DMS153 treated with DMSO at 0.1 percent for 48 hours (cell line): ENCODE data around the gene B3GAT1.

Source experiments
- DNase-seq: peaks from one replicate; lab custom pipeline; 2025; ENCODE audit not compliant: unreplicated experiment; lab: John Stamatoyannopoulos, UW

B3GAT1 gene

DNA sequence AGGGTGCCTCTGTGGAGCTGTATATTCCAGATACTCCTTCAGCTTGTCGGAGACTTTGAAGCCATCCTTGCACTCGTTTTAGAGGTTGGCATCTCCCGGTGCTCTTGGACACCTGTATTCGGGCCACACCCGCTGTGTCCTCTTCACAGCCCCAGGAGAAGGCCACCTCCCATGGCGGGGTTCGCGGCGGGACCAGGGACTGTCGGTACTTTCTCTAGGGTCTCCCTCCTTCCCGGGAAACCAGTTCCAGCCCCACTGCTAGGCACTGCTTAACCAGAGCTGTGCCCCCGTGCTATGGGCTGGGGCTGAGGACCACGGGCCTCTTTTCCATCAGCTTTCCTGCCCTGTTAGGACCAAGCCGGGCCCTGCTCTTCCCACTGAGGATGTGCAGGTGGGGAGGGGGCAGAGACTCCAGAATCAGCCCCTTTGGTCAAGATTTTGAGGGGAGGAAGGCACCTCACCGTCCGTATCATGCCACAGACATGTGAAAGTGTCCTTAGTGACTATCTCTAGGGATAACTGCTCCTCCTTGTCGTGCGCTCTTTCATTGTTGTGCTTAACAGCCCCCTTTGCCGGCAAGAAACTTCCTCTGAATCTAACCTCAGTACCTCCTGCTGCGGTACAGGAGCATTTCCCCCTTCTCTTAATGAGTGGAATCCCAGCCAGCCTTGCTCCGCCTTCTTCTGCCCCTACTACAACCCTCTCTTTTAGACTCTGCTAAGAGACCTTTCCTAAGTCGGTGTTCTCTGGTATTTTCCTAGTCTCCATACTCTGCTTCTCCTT is 1.2 kb upstream of the B3GAT1 start:
- no peak for DNase-seq

DNA sequence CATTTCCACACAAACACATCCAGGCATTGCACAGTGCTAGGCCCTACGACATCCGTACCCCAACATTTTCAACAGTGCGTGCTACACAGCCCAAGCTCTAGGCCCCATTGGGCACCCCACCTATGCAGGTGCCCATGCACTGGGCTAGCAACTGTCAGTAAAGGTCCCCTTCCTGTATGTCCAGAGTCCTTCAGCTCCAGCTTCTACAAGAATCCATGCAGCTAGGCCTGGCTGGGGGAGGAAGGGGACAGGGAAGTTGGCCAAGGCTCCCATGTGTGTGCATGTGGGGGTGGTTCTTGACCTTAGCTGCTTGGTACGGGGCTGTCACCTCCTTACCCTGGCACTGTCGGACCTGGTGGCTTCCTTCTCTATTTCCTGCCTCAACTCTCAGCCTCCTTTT is 1.3 kb downstream of the B3GAT1 start:
- DNase-seq, result no peak

DNA sequence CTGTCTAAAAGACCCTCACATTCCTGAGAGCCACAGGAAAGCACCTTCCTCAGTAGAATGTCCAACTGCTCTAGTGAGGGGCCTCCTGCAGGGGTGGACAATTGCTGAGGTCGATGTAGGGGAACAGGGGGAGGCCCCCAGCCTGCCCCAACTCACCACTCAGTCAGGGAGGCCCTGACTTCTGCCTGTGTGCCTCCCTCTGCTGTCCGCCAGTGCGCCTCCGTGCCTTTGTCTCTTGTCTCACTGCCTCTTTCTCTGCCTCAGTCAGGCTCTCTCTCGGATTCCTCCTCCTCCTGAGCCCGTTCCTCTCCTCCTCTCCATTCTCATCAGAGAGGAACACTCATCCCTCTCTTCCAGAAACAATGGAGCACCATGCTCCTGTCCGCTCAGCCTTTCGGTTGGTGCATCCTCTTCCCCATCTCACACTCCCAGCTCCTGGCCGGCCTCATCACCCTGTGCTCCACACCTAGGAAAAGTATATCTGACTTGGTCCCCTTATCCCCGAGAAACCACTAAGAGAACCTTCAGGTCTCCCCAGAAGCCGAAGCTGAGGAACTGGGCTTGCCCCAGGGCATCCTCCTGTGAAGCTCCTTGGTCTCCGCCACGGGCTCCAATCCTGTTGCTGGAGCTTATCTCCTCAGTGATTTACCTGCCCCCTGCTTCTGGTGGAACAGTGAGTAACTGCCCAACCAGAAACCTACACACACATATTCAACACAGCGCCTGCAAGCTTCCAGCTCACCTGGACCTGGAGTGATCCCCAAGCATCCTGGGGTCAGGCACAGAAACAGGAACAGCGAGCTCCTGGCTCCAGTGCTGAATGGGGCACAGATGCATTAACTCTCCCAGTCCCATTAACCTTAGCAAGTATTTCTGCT is 2.3 kb downstream of the B3GAT1 start:
- DNase-seq, result no peak

DNA sequence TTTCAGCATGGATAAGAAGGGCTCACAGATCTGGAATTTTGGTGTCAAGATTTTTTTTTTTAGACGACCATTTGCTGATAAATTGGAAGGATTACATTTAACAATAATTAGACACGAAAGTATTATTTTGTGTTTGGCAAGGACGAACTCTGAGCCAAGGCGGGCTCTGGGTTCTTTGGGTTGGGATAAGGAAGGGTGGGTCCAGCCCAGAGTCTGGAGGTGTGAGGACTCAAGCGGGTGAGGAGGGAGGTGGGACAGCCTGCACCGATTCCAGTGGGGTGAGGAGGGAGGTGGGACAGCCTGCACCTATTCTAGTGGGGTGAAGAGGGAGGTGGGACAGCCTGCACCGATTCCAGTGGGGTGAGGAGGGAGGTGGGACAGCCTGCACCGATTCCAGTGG is 4.1 kb downstream of the B3GAT1 start:
- DNase-seq, result no peak

DNA sequence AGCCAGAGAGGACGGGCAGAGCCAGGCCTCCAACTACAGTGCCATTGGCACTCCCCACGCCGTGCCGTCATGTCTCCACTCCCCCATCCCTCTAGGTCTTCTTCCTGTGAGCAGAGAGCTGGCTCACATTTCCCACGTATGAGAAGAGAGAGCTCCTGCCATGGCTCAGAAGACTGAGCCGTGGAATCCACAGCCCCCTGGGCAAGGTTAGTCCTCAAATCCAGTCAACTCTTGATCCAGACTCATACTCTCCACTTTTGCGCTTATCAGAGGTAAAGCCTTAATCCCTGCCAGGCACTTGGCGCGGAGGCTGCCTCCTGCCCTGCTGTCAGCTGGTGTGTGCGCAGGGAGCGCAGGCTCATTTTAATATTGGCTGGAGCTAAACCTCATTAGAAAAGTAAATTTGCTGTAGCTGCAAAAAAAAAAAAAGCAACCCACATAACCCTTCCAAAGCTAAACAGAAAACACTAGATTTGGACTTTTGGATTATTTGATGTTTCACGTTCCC is 4.7 kb downstream of the B3GAT1 start:
- DNase-seq, result no peak

DNA sequence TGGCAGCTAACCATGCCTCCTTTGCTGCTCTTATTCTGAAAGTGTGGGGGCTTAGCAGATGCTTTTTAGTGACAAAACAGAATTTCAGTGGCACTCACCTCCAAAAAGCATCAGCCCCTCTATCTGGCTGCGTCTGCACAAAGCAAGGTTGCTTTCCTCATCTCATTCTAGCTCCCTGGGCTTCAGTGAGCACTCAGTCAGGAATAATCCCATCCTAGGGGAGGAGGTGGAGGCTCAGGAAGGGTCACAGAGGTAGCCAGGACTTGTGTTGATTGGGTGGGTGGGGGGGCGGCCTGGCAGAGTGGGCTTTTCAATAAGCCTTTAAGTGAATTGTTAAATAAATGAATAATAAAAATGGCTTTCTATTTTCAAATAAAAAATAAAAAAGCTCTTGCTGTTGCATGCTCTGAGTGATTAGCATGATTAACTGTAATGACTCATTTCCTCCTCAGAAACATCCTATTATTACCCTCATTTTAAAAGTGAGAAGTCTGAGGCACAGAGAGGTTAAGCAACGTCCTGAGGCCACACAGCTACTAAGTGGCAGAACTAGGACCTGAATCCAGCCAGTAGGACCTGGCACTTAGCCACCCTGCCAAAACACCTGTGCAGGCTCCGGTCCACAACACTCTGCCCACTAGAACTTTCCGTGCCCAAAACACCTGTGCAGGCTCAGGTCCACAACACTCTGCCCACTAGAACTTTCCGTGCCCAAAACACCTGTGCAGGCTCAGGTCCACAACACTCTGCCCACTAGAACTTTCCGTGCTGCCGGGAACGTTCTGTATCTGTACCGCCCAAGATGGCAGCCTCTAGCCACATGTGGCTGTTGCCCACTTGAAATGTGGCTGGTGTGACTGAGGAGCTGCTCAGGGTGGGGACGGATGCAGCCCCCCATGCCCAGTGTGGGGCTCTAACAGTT is 5.5 kb downstream of the B3GAT1 start:
- DNase-seq, result no peak

DNA sequence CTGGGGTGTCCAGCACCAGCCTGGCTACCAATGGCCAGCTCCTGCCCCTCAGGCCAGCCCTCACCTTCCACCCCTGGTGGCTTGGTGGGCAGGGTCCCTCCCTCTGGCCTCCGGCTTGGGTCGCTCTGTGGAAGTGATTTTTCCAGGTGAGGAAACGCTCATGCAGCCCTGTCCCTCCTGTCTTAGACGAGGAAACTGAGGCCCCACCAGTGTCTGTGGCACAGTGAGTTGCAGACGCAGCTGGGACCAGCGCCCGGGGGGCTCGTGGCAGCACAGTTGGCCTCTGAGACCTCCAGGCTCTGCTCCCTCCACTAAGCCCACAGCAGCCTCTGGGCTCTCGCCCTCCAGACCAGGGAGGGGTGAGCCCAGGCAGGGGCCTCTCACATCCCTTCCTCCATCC is 6.2 kb downstream of the B3GAT1 start:
- no peak for DNase-seq

DNA sequence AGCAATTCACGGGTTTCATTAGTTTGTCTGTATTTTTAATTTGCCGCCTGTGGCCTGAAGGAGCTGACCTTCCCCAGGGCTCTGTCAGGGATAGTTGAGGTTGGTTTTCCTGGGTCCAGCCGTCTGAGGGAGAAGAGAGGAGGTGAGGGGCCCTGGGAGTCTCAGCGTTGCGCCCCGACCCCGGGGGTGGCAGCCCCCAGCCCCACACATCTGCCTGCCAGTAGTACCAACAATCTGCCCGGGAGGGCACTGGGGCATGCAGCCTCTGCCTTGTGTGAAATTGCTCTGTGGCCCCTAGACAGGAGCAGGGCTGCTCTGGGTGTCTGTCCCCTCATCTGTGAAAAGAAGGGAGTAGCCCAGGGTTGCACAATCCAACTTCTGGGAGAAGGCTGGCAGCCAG is 6.6 kb downstream of the B3GAT1 start:
- no peak for DNase-seq

DNA sequence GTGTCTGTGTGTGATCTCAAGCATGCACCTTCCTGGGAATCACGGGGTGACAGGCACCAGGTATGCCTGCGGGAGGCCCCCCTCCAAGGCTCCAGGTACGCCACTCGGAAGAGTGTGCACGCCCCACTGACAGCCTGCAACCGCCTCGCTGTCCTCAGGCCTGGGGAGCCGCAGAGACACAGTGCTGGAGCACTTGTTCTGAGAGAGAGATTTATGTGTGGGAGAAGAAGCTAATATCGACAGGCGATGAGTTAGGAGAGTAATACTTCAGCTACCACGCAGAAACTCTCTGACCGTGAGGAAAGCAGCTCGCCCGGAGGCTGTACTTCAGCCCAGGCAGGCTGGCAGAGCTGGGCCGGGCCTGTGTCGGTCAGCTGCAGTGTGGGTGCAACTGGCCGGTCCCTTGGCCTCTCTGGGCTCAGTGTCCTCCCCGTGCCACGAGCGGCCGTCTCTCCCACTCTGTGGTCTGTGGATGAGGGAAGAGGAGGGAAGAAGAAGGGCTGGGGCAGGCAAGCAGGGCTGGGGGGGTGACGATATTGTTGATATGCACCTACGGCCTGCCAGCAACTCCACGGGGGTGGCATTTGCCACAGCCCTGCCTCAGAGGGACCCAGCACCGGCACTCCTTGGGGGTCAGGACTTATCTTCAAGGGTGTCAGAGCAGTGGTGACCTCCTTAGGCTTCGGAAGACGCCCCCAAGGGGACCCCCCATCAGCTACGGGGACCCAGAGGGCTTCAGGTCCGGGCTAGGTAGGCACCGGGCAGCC is 7.3 kb downstream of the B3GAT1 start:
- DNase-seq, result no peak

DNA sequence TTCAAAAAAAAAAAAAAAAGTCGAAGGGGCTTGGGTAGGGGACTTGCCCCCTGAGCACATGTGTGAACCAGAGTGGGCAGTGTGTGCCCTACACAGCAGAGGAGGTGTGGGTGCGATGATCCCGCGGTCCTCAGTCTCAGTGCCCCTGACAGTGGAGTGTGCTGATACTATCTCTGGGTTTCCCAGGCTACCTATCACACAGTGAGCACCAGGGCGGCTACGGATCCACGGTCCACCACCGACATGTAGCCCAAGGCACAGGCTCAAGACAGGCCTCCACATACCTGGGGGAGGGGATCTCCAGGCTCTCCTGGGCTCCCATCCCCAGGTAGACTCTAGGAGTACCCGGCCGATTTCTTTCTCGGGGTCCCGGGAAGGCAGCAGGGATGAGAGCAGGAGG is 9.1 kb downstream of the B3GAT1 start:
- DNase-seq, result no peak

DNA sequence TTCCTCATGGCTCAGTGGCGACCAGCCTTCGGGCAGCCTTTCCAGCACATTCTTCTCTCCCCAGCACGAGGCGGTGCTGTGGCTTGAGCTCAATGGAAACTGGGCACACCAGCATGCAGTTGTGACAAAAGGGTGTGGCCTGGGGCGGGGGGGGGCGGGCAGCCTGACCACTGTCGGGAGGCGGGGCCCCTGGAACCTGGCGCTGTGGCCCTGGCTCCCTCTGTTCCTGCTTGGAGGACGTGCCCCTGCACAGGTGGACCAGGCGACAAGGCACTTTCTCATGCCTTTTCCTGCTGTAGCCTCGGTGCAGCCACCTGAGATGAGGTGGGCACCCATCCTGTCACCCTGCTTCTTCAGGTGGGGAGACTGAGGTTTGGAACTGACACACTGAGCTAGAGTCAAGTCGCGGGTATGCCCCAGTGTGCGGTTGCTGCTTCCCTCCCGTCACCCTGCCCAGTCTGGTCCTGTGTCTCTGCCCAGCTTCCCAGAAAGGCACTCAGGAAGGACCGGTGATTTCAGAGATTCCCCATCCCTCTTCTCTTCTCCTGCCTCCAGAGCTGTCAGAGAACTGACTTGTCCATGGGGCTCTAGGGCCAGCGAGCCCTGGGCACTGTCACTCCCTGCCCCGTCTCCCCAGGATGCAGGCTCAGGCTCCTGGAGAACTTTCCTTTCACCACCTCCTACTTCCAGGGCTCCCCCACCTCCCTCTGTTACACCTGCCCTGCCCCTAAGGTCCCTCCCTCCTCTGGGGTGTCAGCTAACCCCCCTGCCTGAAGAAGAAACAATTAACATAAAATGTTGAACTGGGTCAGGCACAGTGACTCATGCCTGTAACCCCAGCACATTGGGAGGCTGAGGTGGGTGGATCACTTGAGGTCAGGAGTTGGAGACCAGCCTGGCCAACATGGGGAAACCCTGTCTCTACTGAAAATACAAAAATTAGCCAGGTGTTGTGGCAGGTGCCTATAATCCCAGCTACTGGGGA is 9.9 kb downstream of the B3GAT1 start:
- DNase-seq, result no peak

DNA sequence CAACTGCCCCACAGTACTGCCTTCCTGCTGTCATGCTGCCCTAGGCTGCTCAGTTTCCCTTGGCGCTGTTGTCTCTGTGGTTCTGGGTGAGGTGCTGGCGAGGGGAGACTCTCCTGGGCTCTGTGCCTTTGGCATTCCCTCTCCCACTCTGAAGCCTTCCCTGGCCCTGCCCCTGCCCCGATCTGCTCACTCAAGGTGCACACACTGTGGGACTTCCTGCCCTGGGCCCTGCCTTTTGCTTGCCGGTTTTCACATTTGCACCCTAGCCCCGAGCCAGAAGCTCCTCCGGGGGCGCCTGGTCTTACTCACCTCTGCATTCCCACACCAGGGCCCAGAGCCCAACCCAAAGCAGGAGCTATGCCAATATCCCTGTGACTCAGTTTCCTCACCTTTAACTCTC is 12.0 kb downstream of the B3GAT1 start:
- no peak for DNase-seq

DNA sequence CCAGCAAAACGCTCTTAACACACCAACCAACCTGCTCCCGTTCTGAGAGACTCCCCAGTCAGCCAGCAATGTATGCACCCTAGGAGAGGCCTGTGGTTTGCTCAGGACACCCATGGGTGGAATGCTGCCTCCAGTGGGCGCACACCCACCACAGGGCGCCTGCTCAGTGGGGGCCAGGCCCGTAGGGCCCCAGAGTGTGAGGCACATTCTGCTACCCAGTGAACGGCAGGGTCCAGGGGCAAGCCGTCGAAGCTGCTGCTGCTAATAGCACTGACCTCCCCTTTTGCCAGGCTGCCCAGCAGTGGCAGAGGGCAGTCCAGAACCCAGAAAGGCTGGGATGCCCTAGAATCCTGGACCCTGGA is 12.8 kb downstream of the B3GAT1 start:
- no peak for DNase-seq

DNA sequence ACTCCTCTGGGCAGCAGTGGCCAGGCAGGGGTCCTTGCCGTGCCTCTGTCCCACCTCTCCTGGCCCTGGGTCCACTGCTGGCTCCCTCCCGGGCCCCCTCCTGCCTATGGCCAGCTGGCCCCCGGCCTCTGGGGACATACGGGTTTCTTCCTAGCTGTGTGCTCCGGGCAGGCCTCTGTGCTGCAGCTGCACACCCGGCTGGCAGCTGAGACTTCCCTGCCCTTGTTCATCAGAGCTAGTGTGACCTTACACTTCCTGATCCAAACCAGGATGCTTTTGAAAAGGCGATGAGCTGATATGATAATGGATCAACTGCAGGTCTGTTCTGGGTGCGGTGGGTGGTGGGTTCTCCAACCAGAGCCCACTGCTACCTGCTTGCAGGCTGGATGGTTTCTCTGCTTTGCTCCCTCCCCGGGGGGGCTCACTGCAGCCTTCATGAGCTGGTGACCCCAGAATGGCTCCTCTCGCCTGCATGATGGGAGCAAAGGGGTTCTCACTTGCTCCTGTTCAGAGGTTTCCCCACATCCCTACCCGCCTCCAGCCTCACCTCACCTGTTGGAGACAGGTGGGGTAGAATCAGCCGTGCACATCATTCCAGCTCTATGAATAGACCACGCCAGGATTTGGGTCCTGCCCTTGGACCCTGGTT is 13.3 kb downstream of the B3GAT1 start:
- no peak for DNase-seq

DNA sequence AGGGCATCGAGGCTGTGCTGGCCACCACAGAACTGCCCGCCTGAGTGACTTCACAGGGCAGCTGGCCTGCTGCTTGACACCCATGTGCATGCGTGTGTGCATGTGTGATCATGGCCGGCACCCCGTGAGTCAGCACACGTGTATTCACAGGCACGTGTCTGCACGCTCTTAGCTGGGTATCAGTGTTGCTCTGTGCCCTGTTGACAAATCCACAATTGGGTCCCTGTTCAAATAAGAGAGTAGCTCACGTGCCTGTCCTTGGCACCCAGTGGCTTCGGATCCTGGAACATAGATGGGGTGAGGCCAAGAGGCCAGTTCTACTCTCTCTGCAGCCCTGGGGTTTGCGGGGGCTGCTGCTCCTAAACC is 14.0 kb downstream of the B3GAT1 start:
- DNase-seq, result peak; percentile 26

DNA sequence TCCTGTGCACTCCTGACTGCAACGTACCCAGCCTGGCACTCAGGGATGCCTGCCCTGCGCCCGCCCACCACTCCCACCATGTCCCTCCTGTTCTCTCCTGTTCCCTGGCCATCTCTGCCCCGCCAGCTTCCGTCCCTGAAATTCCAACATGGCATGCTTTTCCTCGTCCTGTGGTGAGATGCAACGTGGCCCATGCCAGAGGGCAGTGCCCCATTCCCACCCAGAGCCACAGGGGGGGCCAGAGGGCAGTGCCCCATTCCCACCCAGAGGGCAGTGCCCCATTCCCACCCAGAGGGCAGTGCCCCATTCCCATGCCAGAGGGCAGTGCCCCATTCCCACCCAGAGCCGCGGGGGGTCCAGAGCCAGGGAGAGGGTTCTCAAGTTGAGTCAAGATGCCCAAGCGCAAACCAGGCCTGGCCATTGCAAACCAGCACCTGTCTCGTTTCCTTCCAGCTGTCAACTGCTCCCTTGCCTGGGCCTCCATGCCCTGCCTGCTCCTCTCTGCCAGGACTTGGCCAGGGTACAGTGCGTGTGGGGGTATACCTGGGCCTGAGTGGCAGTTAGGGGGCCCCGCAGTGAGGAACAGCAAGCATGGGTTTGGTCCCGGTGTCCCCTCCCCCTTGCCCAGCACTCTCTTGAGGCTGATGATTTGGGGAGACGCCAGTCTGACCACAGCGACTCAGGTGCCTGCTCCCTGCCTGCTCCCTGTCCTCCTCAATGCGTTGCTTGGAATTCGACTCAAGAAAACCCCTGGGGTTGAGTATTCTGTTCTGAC is 14.6 kb downstream of the B3GAT1 start:
- no peak for DNase-seq

DNA sequence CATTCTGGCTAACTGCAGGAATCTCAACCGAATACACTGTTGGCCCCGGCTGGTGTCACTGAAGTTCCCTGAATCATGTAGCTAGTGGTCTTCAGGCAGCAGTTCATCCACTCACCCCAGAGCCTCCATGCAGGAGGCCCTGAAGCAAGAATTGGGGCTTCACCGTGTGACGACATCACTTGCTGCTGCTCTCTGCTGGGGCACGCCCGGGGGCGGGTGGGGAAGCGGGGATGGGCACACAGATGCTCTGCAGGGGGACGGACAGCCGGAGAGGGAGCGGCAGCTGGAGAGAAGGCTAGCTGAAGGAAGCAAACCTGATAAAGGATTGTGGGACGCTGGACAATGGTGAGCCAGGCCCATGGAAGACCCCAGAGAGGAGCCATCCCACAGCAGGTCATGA is 17.0 kb downstream of the B3GAT1 start:
- no peak for DNase-seq

DNA sequence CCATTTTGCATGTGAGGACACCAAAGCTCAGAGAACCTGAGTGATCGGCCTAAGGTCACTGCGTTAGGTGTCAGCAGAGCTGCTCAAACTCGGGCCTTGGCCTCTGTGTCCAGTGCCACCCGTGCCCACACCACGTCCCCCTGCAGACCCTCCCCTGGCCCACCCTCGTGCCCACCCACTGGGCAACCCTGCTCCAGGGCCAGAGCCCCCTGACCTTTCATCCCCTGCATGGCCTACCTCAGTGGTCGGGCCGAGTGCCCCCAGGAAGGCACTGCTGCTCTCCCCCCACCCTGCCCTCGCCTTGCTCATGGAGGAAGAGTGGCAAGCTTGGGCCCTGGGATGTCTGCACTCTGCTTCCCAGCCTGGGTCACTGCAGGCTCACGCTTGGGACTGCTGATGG is 17.7 kb downstream of the B3GAT1 start:
- DNase-seq, result no peak
